Measurements from ENCODE around the gene WDR82.

Gene WDR82

DNA sequence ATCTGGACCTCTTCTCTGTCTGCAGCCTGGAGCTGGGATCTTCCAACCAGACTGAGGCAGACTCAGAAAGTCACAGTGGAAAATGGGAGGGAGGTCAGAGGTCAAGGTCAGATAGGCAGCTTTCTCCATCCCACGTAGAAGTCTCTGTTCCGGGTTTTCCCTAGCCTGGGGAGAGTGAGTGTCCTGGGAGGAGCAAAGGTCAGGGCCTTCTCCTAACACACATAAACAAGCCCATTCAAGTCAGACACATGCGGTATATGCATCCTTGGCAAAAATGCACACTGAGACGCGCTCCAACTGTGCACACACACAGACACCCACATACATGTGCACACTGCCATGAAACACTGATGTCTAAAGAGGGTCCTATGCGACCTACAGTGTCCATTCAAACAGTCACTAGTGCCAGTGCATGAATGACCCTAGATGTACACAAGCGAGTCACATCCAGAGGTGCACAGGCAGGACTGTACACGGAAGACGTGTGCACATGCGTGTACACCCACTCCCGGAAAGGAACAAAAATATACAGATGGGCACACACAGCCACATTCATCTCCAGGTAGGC is 40.2 kb downstream of the WDR82 start:
- DNase-seq (ENCODE audit: low read depth in 2 of 2): no peak

DNA sequence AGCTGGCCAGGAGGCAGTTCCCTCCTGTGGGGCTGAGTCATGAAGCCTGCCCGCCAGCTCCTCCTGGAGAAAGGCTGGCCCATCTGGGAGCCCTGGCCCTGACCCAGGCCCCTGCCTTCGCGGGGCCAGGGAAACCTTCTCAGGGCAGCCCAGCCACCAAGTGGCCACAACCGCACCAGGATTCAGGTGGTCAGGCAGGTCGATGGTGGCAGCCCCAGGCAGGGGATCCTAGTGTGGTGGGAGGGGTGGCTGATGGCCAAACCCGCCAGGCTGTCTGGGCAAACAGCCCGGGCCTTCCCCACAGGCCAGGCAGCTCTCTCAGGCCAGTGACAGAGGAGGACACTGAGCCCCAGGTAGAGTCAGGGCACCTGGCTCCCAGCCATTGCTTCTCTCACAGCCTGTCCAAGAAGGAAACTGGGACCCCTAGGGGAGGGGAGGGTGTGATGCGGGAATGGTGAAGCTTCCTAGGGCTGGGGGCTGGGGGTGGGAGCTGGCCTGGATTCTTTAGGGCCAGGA is 40.7 kb downstream of the WDR82 start:
- DNase-seq (ENCODE audit: low read depth in 2 of 2): no peak

DNA sequence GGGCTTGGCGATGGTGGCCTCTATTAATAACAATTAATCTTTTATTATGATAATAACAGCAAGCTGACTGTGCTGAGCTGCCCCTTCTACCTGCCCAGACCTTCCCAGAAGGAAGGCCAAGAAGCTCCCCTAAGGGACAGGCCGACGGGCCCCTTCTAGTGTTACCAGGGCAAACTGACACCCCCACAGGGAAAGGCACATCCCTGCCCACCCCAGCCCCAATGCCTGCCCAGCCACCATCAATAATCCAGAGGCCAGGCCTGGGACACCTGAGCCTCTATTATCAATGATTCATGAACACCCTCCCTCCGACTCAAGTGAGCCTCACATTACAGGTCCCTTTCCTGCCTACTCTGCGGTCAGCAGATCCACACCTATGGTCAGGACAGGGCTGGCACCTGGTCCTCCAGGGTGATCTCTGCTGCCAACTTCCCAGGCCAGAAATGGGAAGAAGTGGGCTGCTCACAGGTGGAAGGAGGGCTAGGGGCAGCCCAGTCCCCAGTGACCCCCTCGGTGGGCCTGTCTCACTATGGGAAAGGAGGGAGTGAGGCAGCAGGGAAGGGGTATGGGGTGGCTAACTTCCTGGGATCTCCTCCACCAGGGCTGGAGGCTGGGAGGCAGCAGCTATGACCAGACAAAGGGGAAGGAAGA is 41.3 kb downstream of the WDR82 start:
- DNase-seq (ENCODE audit: low read depth in 2 of 2): no peak

DNA sequence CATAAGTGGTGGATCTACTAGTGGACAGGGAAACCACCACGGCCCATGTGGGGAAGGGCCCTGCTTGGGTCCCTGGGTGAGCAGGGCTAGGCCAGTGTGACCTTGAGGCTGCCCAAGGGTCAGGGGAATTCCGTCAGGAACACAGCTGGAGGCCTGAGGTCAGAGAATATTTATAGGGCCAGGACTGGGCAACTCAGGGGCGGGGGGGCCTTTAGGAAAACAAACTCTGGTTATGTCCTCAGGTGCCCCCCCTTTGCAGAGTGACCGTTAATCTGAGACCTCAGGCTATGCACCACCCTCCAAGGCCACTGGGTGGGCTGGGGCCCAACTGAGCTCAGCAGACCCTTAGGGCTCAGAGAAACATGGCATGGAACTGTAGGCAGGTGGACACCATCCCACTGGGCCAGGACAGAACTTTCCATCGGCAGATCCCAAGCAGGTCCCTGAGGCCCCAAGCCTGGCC is 42.0 kb downstream of the WDR82 start:
- no peak for DNase-seq (ENCODE audit: low read depth in 2 of 2)

DNA sequence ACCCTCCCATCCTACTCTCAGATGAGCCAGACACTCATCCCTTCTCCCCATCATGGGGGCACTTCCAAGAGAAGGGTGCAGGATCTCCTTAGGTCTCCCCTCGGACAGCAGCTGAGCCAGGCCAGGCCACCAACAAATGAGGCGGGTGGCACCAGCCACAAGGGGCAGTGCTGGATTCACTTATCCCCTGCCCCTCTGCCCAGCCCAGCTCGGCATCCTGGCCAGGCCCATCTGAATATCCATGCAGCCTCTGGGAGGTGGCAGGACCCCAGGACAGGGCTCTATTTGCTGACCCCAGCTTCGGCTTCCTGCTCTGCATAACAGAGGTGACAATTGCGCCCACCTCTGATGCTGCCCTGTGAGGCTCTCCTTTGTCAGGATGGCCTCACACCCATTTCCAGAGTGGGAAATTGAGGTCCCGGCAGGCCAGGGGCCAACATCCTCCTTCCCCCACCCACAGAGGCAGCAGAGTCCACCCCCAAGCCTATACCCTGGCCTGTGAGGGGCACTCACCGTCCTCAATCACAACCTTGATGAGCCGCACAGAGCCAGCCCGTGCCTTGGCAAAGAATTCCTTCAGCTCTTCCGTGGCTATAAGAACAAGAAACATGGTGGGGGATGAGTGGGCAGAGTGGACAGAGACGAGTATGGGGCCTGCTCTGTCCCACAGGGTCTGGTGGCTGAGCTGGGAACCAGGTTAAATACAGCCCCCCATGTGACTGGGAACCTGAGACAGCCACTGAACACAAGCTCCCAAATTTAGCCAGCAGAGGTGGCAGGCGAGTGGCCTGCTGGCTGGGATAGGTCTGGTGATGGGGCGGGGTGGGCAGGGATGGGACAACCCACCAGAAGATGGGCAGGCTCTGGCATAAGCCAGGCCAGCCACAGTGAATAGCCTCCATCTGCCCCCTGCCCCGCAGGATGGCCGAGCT is 43.7 kb downstream of the WDR82 start:
- DNase-seq (ENCODE audit: low read depth in 2 of 2): no peak

DNA sequence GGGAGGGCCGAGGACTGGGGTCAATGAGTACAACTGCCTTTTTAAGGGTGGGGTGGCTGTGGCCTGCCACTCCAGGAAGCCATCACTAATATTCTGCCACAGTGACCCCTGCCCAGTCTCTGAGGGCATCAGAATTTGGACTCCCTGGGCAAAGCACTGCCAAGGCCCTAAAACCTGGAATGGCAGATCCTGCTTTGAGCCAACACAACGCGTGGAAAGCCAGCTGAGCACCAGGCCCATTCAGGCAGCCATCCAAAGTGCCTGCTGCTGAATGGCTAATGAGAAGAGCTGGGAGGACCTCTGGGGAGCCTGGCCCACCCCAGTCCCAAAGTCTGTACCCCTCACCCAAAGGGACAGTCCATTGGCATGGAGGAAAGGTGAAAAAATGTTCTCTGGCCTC is 44.5 kb downstream of the WDR82 start:
- no peak for DNase-seq (ENCODE audit: low read depth in 2 of 2)

DNA sequence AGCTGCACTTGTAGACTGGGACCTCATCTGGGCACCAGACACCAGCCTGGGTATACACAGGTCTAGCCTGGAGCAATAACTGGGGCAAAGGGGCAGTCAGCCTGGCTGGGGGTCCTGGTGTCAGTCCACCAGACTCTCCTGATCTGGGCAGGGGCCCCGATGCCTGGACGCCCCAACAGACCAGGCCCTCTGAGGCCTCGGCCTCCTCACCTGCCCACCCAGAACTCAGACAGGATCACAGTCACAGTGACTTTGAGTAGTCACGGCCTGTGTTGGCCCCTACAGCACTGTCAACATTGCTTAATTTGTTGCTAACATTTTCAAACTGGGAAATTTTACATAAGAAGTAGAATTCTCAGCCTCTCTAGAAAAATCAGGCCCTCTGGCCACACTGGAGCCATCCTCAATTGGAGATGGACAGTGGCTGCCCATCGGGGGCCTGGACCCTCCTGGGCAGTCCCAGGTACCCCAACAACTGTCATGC is 45.3 kb downstream of the WDR82 start:
- DNase-seq (ENCODE audit: low read depth in 2 of 2): no peak

DNA sequence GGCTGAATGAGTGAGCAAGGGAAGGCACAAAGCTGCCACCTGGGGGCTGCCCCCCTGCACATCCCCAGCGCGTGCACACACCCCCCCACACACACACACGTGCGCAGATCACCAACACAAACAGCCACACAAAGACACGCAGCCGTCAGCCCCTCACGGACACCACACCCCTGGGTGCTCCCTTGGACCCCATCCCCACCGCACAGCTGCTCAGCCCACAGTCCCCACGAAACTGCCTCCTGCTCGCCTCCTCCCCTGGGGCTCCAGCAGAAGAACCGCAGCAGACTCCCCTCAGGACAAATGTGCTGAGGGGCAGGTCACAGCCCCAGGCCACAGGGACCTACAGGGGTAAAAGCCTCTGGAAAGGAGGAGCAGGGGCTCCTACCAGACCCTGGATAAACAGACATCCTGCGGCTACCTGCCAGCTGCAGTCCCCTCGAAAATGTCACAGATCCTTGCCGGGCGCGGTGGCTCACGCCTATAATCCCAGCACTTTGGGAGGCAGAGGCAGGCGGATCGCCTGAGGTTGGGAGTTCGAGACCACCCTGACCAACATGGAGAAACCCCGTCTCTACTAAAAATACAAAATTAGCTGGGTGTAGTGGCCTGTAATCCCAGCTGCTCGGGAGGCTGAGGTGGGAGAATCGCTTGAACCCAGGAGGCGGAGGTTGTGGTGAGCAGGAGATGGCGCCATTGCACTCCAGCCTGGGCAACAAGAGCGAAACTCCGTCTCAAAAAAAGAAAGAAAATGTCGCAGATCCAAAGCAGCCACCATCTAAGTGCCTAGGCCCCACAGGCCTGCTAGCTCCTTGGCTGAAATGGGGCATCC is 46.0 kb downstream of the WDR82 start:
- no peak for DNase-seq (ENCODE audit: low read depth in 2 of 2)

DNA sequence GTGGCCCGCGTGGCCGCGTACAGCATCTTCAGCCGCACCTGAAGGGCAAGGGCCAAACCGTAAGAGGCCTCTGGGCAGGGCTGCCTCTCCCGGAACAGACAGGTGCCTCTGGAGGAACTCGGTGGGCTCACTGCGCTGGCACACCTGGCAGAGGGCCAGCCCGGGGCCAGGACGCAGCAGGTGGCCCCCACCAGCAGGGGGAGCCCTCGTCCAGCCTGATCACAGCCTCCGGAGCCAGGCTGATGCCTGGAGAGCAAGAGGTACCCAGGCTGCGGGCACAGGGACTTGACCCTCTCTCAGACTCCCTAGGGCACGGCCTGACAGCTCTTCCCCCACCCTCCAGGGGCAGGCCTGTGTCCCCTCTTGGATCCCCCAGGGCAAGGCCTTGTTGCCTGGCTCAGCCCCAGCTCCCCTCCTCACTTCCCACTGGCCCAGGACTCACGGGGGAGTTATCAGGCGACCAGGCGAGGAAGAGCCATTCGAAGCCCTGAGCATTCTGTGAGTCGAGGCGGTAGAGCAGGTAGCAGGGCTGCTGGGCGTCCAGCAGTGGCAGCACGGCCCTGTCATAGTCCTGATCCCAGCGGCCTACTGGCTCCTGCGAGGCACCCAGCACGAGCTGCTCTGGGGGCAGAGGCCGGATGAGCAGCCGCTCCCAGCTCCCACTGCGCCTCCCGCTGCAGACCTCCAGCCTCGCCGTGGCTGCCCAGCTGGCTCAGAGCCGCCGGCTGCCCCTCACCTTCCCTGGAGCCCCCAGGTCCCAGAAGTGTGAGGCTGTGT is 46.8 kb downstream of the WDR82 start:
- DNase-seq (ENCODE audit: low read depth in 2 of 2): peak; percentile 65 to 84

DNA sequence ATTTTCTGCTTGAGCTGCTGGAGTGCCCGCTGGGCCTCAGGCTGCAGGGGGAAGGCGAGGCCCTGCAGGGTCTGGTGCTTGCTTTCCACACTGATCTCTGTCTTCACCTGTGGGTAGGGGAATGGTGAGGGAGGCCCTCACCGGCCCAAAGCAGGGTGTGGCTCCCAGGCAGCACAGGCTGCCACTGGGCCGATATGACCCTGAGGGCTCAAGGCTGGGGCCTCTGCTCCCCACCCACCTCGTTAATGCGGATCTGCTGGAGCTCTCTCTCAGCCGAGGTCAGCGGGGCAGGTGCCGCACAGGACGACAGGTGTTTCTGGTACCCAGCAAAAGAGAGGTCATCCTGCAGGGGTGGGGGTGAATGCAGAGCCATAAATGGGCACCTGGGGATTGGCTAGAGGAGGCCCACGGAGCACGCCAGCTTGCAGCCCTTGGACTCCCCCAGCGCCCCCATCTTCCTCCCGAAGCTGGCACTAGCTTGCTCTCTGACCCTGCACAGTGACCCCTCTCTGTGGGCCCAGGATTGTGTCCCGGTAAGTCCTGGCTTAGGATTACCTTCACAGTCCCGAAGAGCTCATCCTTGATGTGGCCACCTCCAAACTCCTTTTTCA is 47.5 kb downstream of the WDR82 start:
- no peak for DNase-seq (ENCODE audit: low read depth in 2 of 2)

DNA sequence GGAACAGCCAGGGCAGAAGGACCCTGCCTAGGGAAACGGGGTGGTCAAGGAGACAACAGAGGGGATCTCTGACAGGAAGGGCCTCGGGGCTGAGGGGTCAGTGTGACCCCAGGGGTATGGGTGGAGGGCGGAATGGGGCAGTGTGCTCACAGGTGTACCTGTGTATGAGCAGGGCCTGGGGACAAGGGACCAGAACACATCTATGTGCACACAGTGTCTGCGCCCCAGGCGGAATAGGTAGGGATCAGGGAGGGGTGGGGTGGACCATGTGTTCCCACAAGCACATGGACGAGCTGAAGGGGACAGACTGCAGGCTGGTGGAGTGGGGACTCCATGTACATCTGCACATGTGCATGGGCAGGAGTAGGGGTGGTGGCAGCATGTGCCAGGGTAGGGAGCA is 48.0 kb downstream of the WDR82 start:
- DNase-seq (ENCODE audit: low read depth in 2 of 2): no peak

DNA sequence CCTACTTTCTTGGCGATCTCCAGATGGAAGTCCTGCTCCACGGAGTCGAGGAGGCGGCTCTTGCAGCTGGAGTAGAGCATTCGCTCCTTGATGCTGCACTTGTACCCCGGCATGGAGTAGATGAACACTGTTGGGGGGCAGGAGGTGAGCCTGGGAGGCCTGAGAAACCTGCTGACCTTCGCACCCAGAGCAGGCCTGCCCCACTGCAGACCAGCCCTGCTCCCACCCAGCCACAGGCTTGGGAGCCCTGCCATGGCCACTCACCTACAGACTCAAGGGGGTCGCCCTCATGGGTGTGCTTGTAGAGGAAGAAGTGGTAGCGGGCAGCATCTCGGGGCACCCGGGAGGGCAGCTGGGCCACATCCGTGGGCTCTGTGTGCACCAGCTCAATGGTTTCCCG is 48.8 kb downstream of the WDR82 start:
- DNase-seq (ENCODE audit: low read depth in 2 of 2): no peak

DNA sequence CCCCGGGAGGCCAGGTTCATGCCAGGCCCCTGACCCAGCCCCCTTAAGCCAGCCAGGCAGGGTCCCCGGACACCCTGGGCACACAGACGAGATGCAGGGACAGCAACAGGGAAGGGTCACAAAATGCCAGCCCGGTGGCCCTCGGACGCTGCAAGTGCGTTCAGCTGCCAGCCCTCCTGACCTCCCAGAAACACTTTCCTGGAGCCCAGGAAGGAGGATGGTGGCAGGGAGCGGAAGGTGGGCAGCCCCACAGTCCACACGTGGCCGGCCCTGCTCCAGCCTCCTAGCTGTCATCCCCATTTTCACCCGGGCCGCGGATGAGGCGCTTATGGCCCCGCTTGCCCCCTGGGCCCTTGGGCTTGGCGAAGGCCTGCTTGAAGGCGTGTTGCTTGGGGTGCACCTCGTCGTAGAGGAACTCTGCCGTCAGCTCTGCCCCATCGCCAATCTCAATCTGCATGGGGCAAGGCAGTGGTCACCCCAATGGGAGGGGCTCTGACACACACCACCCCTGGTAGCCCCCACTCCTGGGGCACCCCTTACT is 49.6 kb downstream of the WDR82 start:
- DNase-seq (ENCODE audit: low read depth in 2 of 2): no peak

DNA sequence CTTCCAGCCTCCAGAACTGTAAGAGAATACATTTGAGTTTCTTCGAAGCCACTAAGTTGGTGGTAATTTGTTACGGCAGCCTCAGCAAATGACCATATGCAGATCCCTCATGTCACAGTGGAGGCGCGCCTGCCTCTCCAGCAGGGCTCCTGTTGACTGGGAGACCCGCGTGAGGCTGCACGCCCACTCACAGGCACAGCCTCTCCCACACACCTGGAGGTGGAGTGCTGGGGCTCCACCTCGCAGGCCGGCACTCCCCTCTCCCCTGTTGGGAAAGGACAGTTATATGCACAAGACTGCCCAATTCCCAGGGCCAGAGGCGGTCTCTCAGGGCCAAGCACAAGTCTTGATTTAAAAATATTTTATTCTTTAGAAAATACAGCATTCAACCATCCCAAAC is 50.2 kb downstream of the WDR82 start:
- no peak for DNase-seq (ENCODE audit: low read depth in 2 of 2)

DNA sequence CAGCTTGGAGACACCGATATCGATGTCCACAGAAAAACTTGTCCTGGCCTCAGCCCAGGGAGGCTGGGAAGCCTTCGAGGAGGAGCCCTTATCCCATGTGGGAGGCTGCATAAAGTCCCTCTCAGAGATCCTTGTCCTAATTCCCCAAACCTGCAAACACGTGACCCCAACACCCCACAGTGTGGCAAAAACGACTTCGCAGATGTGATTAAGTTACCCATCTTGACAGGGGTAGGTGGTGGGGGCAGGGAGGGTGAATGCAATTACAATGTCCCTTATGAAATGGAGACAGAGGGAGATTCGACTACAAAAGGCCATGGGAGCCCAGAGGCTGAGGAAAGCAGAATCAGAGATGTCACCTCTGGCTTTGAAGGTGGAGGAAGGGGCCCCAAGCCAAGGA is 50.7 kb downstream of the WDR82 start:
- no peak for DNase-seq (ENCODE audit: low read depth in 2 of 2)

DNA sequence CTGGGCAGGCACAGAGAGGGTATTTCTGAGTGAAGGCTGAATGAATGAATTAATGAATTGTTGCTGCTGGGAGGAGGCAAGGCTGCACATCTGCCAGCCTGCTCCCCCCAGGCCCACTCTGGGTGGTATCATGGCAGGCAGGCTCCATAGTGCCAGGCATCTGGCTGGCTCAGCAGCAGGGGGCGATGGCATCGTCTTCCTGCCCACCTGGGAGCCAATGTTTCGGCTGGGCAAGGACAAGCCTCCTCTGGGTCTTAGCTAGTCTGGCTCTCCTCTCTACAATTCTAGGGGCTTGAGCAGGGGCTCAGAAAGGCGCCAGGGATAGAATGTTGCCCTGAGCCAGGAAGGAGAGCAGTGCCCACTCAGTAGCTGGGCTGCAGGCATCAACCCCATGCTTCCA is 51.3 kb downstream of the WDR82 start:
- DNase-seq (ENCODE audit: low read depth in 2 of 2): no peak

DNA sequence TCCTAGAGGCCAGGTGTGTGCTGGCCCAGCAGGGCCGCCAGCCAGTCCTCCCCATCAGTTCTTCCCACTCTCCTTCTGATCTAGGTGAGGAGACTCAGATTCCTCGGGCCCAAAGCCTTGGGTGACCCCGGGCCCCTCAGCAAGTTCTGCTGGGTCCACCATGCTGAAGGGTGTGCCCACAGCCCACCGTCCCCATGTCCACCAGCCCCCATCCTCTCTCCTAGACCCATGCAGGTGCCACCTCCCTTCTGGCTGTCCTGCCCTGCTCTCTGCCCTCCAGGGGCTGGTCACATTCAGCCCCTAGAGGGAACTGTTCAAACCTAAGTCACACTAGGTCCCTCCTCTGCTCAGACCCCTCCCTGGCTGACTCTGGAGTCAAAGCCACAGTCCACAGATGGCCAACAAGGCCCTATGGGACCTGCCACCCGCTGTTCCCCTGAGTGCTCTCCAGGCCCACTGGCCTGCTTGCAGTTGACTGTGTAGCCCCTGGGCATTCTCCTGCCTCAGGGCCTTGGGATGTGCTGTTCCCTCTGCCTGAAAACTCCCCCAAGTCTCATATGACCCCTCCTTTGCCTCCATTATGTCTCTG is 52.1 kb downstream of the WDR82 start:
- DNase-seq (ENCODE audit: low read depth in 2 of 2): no peak

DNA sequence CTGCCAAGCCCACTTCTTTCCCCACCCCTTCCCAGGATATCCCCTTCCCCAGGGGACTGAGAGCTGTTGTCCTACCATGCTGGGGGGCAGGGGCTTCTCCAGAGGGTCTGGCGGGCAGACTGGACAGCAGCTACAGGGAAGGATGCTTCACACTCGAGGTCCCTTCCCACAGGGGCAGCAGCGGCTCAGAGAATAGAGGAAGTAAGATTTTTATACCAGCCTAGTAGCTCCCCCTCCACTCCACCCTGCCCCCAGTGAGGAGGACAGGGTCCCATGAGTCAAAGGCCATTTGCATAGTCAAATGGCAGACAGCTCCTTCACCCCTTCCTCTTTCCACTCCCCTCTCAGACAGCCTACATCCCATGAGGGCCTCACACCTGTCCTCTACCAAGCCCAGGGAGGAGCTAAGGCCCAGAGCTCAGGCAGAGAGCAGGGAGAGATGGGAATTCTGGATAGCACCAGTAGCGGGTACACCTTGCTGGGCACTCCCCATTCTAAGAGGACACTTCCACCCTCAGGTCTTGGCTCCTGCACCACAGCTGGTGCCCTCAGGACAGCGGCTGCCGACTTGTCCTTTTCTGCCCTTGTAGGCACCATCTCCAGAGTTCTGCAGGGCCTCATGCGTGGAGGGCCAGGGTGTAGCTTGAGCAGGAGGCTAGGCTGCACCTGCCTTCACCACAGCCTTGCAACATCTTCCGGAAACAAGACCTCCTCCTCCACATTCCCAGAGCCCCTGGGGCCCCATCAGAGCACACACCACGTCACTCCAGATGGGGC is 52.8 kb downstream of the WDR82 start, which contains the start of gene TLR9:
Gene TLR9, minus strand, starts transcription at position 194 of the 777 bp plus-strand sequence. Its CDS starts 116 bp downstream, at position 78.
- no peak for DNase-seq (ENCODE audit: low read depth in 2 of 2)

Measured in stimulated activated CD4-positive, alpha-beta T cell treated with anti-CD3 and anti-CD28 coated beads, Interleukin-15, amount 100 ng/mL, for 48 hours (primary cell).